ENCODE results near the gene SYT11.
"Not testable (repeated sequence)": the region's sequence is repeated elsewhere in the genome, so short reads cannot be mapped to it uniquely, and the experiment has no call there.

The SYT11 gene

DNA sequence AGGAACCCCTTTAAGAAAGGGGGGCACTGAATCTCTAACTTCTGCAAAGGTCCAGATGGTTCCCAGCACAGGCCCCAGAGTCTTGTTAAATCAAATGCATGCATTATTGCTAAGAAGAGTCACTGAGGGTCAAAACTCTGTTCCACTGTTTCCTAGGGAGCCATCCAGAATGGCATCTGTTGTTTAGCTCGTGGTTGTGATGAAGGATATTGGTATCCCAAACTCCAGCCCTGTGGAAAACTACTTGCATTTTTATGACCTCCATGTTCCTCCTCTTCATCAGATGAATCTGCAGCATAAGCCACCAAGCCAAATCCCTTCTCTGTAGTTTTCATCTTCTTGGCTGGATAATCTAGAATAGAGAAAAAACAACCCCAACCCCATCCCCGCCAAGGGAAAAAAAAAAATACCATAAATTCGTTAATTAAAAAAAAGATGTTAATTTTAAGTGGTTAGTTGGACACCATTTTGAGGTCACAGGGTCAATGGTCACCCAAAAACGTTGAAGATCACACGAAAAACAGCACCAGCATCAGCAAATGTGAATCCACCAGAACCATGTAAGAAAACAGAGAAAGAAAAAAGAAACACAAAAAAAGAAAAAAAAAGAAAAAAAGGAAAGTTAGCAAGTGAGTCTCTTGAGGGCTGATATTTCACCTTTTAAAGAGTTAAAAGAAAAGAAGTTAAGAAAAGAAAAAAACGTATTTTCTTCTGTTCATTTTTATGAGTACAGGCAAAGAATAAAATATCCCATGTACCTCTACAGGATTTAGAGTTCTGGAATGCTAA lies 54.8 kb downstream of the SYT11 start:
- TF ChIP-seq, protein P1, sequence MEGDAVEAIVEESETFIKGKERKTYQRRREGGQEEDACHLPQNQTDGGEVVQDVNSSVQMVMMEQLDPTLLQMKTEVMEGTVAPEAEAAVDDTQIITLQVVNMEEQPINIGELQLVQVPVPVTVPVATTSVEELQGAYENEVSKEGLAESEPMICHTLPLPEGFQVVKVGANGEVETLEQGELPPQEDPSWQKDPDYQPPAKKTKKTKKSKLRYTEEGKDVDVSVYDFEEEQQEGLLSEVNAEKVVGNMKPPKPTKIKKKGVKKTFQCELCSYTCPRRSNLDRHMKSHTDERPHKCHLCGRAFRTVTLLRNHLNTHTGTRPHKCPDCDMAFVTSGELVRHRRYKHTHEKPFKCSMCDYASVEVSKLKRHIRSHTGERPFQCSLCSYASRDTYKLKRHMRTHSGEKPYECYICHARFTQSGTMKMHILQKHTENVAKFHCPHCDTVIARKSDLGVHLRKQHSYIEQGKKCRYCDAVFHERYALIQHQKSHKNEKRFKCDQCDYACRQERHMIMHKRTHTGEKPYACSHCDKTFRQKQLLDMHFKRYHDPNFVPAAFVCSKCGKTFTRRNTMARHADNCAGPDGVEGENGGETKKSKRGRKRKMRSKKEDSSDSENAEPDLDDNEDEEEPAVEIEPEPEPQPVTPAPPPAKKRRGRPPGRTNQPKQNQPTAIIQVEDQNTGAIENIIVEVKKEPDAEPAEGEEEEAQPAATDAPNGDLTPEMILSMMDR (IDR thresholded peaks at IDR 0.05; ENCODE audit: control extremely low read depth, extremely low read depth, low read depth, missing control alignments): no peak
- ChIA-PET POLR2A (interaction anchor here (0.7 kb wide), 1 partner anchor 10 kb away, joined by 3 read pairs; no protein-coding TSS in a partner anchor), CTCF (interaction anchor here (1.1 to 2.0 kb wide), 2 partner anchors 16 to 75 kb away, joined by 3 to 7 read pairs; no protein-coding TSS in a partner anchor)
- no peak for DNase-seq (ENCODE audit: extremely low spot score)

DNA sequence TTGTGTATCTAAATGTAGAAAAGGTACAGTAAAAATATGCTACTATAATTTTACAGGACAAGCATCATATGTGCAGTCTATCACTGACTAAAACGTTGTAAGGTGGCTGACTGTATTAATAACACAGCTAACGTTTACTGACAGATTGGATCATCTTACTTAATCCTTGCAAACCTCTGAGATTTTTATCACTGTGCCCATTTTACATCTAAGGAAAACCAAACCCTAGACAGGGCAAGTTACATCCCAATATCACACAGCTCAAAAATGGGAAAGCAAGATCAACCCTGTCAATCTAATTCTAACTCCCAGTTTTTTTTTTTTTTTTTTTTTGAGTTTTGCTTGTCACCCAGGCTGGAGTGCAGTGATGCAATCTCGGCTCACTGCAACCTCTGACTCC lies 59.3 kb downstream of the SYT11 start:
- DNase-seq (ENCODE audit: extremely low spot score): no peak
- TF ChIP-seq, protein P1 (IDR thresholded peaks at IDR 0.05; ENCODE audit: control extremely low read depth, extremely low read depth, low read depth, missing control alignments): no peak
- ChIA-PET POLR2A (interaction anchor here (0.6 to 0.9 kb wide), 2 partner anchors 42 to 196 kb away, joined by 4 read pairs; partner anchors contain the start of gene LMNA), CTCF (interaction anchor here (1.1 to 1.3 kb wide), 2 partner anchors 12 to 15 kb away, joined by 3 to 4 read pairs; partner anchors contain the start of gene KHDC4)

DNA sequence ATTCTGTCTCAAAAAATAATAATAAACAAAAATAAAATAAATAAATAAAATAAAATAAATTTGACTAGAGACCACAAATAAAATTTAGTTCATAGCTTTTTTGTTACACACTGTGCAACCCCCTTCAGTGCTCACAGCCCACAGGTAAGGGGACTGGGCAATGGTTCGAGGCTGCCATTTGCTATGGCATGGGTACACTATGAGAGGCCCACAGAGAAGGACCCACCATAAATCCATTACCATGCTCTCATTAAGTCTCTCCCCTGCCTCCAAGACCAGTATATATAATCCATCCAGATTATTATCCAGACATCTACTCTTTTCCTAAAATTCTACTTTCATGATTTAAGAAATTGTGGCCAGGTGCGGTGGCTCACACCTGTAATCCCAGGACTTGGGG lies 60.4 kb downstream of the SYT11 start:
- TF ChIP-seq, protein P1 (IDR thresholded peaks at IDR 0.05; ENCODE audit: control extremely low read depth, extremely low read depth, low read depth, missing control alignments): no peak
- ChIA-PET CTCF (no interaction called here), POLR2A (no interaction called here)
- no peak for DNase-seq (ENCODE audit: extremely low spot score)

DNA sequence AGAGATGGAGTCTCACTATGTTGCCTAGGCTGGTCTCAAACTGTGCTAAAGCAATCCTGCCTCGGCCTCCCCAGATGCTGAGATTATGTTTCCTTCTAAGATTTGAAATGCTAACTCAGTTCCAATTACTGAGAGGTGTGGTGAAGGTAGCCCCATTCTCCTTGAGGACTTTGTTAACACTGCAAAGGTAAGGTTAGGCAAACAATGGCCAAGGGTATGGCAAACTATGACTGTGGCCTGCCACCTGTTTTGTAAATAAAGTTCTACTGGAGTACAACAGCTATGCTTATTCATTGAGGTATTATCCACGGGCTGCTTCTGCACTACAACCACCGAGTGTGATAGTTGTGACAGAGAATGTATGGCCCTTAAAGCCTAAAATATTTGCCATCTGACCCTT lies 61.4 kb downstream of the SYT11 start:
- ChIA-PET CTCF (no interaction called here), POLR2A (interaction anchor here (0.6 to 1.3 kb wide), 3 partner anchors 9 to 45 kb away, joined by 3 to 4 read pairs (median 3); no protein-coding TSS in a partner anchor)
- TF ChIP-seq, protein P1 (IDR thresholded peaks at IDR 0.05; ENCODE audit: control extremely low read depth, extremely low read depth, low read depth, missing control alignments): no peak
- DNase-seq (ENCODE audit: extremely low spot score): no peak

DNA sequence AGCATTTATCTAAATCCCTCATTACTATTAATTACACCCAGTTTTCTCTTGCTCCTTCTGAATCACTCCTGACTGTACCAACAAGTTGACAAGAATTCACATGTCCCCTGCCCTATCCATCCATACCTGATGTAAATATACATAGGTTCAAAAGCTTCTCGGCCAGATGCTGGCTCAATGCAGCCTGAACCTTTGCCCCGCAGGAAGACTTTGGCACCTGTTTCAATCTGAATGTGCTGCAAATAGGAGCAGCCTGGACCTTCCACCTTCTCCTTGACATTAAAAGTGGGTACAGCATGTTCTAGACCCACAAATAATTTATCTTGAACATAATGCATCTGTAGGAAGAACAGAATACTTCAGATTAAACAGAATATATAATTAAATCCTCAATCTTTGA lies 66.1 kb downstream of the SYT11 start:
- TF ChIP-seq, protein P1 (IDR thresholded peaks at IDR 0.05; ENCODE audit: control extremely low read depth, extremely low read depth, low read depth, missing control alignments): no peak
- ChIA-PET POLR2A (no interaction called here), CTCF (interaction anchor here (1.5 kb wide), 1 partner anchor 54 kb away, joined by 3 read pairs; no protein-coding TSS in a partner anchor)
- no peak for DNase-seq (ENCODE audit: extremely low spot score)

DNA sequence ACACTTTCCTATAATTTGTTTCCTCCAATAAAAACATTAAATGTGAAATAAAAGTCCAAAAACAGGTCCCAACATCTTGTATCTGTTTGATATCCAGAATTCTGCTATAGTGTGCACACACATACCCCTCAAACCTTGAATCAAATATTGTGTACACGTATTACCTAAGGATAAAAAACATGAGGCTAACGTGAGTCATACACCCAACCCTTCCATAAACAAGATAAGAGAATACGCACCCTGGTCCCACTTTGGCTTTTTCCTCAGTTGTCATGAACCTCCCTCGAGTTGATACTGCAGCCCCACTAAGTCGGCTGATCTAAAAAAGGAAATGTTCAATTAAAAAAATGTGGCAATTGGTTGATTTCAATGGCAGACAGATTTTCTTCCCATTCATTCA lies 69.7 kb downstream of the SYT11 start:
- no peak for DNase-seq (ENCODE audit: extremely low spot score)
- TF ChIP-seq, protein P1 (IDR thresholded peaks at IDR 0.05; ENCODE audit: control extremely low read depth, extremely low read depth, low read depth, missing control alignments): no peak
- ChIA-PET POLR2A (interaction anchor here (0.6 kb wide), 1 partner anchor 32 kb away, joined by 3 read pairs; no protein-coding TSS in a partner anchor), CTCF (interaction anchor here (1.4 to 2.3 kb wide), 3 partner anchors 22 to 61 kb away, joined by 3 to 7 read pairs (median 5); no protein-coding TSS in a partner anchor)

DNA sequence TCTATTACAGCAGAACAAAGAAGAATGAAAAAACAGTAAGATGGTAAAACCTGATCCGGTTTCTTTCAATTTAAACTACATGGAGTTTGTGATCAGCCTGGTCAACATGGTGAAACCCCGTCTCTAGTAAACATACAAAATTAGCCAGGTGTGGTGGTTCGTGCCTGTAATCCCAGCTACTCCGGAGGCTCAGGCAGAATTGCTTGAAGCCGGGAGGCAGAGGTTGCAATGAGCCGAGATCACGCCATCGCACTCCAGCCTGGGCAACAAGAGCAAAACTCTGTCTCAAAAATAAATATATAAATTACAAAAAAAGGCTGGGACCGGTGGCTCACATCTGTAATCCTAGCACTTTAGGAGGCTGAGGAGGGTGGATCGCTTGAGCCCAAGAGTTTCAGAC lies 71.4 kb downstream of the SYT11 start:
- not testable (repeated sequence) for DNase-seq (ENCODE audit: extremely low spot score)
- POLR2A ChIA-PET: interaction anchor here (0.6 to 1.2 kb wide), 2 partner anchors 9 to 175 kb away, joined by 3 read pairs; no protein-coding TSS in a partner anchor
- CTCF ChIA-PET: interaction anchor here (1.1 to 3.5 kb wide), 7 partner anchors 8 to 59 kb away, joined by 3 to 15 read pairs (median 4); no protein-coding TSS in a partner anchor
